ENCODE measurements around the gene ZNF512B.

Gene ZNF512B

GRCh38 chr20:63966172-63966943 is 3.4 kb downstream of the ZNF512B start:
- peaks cover 14% of the 10 kb centered on the region for H3K36me3 ChIP-seq

GRCh38 chr20:63964412-63964811 is 5.3 kb downstream of the ZNF512B start:
- H3K27me3 ChIP-seq: peaks cover 8% of the 10 kb centered on the region
- H3K4me3 ChIP-seq (ENCODE audit: low read depth in 1 of 2, low read length in 1 of 2): no peak overlapping the region
- TF ChIP-seq, protein P1, sequence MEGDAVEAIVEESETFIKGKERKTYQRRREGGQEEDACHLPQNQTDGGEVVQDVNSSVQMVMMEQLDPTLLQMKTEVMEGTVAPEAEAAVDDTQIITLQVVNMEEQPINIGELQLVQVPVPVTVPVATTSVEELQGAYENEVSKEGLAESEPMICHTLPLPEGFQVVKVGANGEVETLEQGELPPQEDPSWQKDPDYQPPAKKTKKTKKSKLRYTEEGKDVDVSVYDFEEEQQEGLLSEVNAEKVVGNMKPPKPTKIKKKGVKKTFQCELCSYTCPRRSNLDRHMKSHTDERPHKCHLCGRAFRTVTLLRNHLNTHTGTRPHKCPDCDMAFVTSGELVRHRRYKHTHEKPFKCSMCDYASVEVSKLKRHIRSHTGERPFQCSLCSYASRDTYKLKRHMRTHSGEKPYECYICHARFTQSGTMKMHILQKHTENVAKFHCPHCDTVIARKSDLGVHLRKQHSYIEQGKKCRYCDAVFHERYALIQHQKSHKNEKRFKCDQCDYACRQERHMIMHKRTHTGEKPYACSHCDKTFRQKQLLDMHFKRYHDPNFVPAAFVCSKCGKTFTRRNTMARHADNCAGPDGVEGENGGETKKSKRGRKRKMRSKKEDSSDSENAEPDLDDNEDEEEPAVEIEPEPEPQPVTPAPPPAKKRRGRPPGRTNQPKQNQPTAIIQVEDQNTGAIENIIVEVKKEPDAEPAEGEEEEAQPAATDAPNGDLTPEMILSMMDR (IDR thresholded peaks at IDR 0.05): no peak
- peaks cover 14% of the 10 kb centered on the region for H3K36me3 ChIP-seq
- no peaks in the 10 kb centered on the region for H3K9me3 ChIP-seq
- H3K4me1 ChIP-seq (ENCODE audit: control insufficient read depth in 1 of 2, insufficient read depth in 1 of 2, low read depth in 1 of 2, low read length in 1 of 2): peaks cover 3 to 5% of the 10 kb centered on the region in 2 experiments
- H3K27ac ChIP-seq: no peak overlapping the region

More at GRCh38 chr20:63966172-63966943, 3.4 kb downstream of the ZNF512B start:
- Histone ChIP-seq H3K4me1 (ENCODE audit: control insufficient read depth in 1 of 2, insufficient read depth in 1 of 2, low read depth in 1 of 2, low read length in 1 of 2) (peaks cover 3 to 10% of the 10 kb centered on the region in 2 experiments), H3K27ac (no peak overlapping the region), H3K27me3 (peaks cover 24% of the 10 kb centered on the region), H3K4me3 (ENCODE audit: low read depth in 1 of 2, low read length in 1 of 2) (no peak overlapping the region), H3K9me3 (no peaks in the 10 kb centered on the region)
- TF ChIP-seq, protein P1 (IDR thresholded peaks at IDR 0.05): no peak

DNA sequence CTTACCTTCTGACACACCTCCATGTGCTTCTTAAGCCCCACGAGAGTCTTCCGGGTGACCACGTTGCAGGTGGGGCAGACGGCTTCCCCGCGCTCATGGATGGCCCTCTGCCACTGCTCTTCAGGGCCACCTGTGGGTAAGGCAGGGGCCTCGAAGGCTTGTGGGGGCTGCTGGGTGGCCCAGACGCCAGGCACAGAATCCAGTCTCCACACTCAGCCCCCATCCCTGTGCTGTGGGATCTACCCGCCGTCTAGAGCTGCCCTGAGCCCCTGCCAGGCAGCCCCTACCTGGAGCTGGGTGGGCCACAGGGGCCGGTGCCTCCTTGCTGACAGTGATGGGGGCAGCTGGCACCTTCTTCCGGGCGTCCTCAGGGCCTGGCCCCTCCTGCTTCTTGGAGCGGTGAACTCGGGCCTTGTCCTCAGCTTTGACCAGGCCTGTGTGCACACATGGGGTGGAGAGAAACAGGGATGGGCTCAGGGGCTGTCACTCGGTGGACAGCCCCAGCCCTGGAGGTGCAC is 5.9 kb downstream of the ZNF512B start:
- peaks cover 14% of the 10 kb centered on the region for H3K36me3 ChIP-seq
- H3K4me3 ChIP-seq (ENCODE audit: low read depth in 1 of 2, low read length in 1 of 2): no peak overlapping the region
- no peak overlapping the region for H3K27ac ChIP-seq
- peaks cover 0 to under 1% of the 10 kb centered on the region in 2 experiments for H3K4me1 ChIP-seq (ENCODE audit: control insufficient read depth in 1 of 2, insufficient read depth in 1 of 2, low read depth in 1 of 2, low read length in 1 of 2)
- peaks cover 3% of the 10 kb centered on the region for H3K27me3 ChIP-seq
- TF ChIP-seq, protein P1 (IDR thresholded peaks at IDR 0.05): no peak
- no peaks in the 10 kb centered on the region for H3K9me3 ChIP-seq

DNA sequence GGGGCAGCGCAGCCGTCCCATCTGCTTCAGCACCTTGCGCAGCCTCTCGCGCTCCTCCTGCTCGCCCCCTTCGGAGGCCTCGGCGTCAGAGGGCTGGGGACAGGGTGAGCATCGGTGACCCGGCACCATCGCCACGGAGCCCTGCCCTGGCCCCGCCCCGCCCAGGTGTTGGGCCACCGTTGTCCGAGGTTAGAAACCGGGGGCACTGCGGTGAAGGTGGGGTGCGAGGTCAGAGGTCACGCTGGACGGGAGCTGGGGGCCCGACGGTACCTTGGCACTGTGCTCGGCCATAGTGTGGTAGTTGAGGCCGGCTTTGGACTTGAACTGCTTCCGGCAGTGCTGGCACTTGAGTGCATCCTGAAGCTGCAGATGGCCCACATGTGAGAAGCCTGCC is 6.4 kb downstream of the ZNF512B start:
- no peaks in the 10 kb centered on the region for H3K9me3 ChIP-seq
- H3K36me3 ChIP-seq: peaks cover 14% of the 10 kb centered on the region
- no peaks in the 10 kb centered on the region for H3K4me1 ChIP-seq (ENCODE audit: control insufficient read depth in 1 of 2, insufficient read depth in 1 of 2, low read depth in 1 of 2, low read length in 1 of 2)
- no peaks in the 10 kb centered on the region for H3K27me3 ChIP-seq
- TF ChIP-seq, protein P1 (IDR thresholded peaks at IDR 0.05): no peak
- H3K4me3 ChIP-seq (ENCODE audit: low read depth in 1 of 2, low read length in 1 of 2): no peak overlapping the region
- no peak overlapping the region for H3K27ac ChIP-seq

- peaks cover 14% of the 10 kb centered on the region for H3K36me3 ChIP-seq
- no peak overlapping the region for H3K27ac ChIP-seq
- no peaks in the 10 kb centered on the region for H3K27me3 ChIP-seq
- TF ChIP-seq, protein P1 (IDR thresholded peaks at IDR 0.05): no peak
- no peak overlapping the region for H3K4me3 ChIP-seq (ENCODE audit: low read depth in 1 of 2, low read length in 1 of 2)
- H3K4me1 ChIP-seq (ENCODE audit: control insufficient read depth in 1 of 2, insufficient read depth in 1 of 2, low read depth in 1 of 2, low read length in 1 of 2): no peaks in the 10 kb centered on the region
- no peaks in the 10 kb centered on the region for H3K9me3 ChIP-seq
Measured at GRCh38 chr20:63962426-63963347, 7.0 kb downstream of the ZNF512B start.
